Activated T-helper 1 cell treated with anti-CD3 and anti-CD28 coated beads, Interleukin-12 subunit alpha, Interleukin-12 subunit beta, Interleukin-2, Interleukin-4 antibody, amounts not matched to agents 30 ng/mL and 10 ng/mL and 1 ng/mL, durations not matched to agents 14 hours and 24 hours and 36 hours (primary cell): ENCODE results near the gene NFATC4. TPM values are rescaled to one million over a fixed set of nuclear protein-coding genes. Genes with fewer than 3 reads are reported as not detected.
A peak's percentile ranks its signal among the peaks of the same experiment; 100 is the strongest.

Experiments
- DNase-seq: peaks from one replicate; pipeline ENCODE4 v3.0.0; 2021; ENCODE audit warnings: low spot score
- H3K27ac Mint-ChIP-seq: one replicate; pipeline ENCODE4 v1.8.0; 2021; ENCODE audit warnings: mild to moderate bottlenecking, mixed read lengths
- H3K27me3 Mint-ChIP-seq: one replicate; pipeline ENCODE4 v1.8.0; 2022; ENCODE audit warnings: mild to moderate bottlenecking, moderate library complexity, mixed read lengths; ENCODE audit not compliant: insufficient read depth
- H3K36me3 Mint-ChIP-seq: one replicate; pipeline ENCODE4 v1.8.0; 2021; ENCODE audit warnings: low read depth, mixed read lengths
- H3K4me1 Mint-ChIP-seq: one replicate; pipeline ENCODE4 v1.8.0; 2021; ENCODE audit warnings: low read depth, mixed read lengths
- H3K4me3 Mint-ChIP-seq: one replicate; pipeline ENCODE4 v1.8.0; 2021; ENCODE audit warnings: mild to moderate bottlenecking, moderate library complexity, mixed read lengths
- H3K9me3 Mint-ChIP-seq: one replicate; pipeline ENCODE4 v1.8.0; 2021; ENCODE audit warnings: mixed read lengths
- intact Hi-C: fragments of 100-400 bp; cut with micrococcal nuclease; formaldehyde crosslinking; loops from one replicate; pipeline ENCODE4 v1.15.1; 2024
- total RNA-seq: library from RNA; stranded (reverse); gene quantifications from 2 replicates; pipeline ENCODE4 v1.2.3, GENCODE V29; 2022

Gene NFATC4
- total RNA-seq, 1 donor from 2014 or later = not detected

DNA sequence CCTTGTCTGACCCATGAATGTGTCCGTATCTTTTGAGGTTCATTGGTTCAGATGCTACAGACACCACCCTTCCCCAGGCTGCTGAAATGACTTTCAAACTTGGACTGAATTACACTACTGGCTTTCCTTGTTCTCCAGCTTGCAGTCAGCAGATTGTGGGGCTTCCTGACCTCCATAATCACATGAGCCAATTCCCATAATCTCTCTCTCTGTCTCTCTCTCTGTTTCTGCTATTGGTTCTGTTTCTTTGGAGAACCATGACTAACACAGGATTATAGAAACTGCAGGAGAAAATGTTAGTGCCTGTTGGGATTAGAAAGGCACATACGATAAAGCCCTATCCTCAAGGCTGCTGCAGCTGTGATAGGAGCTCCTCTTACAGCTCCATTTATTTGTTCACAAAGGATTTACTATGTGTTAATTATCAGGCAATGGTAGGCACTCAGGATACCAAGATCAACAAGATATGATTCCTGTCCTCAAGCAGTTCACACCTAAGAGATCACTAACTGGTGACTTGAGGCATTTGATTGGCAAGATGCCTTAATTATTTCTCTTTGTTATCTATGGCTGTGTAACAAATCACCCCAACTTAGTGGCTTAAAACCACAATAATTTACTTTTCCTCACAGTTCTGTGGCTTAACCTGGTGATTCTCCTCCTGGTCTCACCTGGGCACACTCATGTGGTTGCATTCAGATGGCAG, 20.6 kb downstream of the NFATC4 start:
- no peaks in the 10 kb centered on the region for H3K9me3 Mint-ChIP-seq
- intact Hi-C loops = no loop called here
- H3K36me3 Mint-ChIP-seq = no peaks in the 10 kb centered on the region
- H3K27me3 Mint-ChIP-seq = peaks cover 21% of the 10 kb centered on the region
- H3K27ac Mint-ChIP-seq = no peak overlapping the region
- H3K4me1 Mint-ChIP-seq = no peaks in the 10 kb centered on the region
- no peak overlapping the region for H3K4me3 Mint-ChIP-seq
- no peak for DNase-seq

DNA sequence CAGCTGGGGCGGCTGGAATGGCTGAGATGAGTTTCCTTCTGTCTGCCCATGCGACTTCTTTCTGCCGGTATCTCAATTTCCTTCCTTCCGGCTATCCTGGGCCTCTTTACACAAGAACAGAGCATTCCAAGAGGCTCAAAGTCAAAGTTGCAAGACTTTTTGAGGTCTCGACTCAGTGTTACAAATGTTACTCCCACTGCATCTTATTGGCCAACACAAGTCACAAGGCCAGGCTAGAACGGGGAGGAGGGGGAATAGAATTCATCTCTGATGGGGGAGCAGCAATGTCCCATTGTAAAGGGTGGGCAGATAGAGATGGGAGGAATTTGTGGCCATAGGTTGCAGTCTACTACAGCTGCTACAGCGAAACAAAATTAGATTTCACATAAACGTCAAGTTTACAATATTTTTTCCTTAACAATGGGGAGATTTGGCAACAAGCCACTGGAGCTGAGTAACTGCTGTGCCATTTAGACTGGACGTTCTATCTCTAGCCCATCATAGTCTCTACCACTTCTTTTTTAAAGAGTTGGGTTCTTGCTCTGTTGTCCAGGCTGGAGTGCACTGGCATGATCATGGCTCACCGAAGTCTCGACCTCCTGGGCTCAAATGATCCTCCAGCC, 21.4 kb downstream of the NFATC4 start:
- intact Hi-C loops = no loop called here
- Mint-ChIP-seq H3K27ac (no peak overlapping the region), H3K27me3 (peaks cover 22% of the 10 kb centered on the region), H3K36me3 (no peaks in the 10 kb centered on the region), H3K9me3 (no peaks in the 10 kb centered on the region), H3K4me1 (no peaks in the 10 kb centered on the region), H3K4me3 (no peak overlapping the region)
- DNase-seq = no peak

DNA sequence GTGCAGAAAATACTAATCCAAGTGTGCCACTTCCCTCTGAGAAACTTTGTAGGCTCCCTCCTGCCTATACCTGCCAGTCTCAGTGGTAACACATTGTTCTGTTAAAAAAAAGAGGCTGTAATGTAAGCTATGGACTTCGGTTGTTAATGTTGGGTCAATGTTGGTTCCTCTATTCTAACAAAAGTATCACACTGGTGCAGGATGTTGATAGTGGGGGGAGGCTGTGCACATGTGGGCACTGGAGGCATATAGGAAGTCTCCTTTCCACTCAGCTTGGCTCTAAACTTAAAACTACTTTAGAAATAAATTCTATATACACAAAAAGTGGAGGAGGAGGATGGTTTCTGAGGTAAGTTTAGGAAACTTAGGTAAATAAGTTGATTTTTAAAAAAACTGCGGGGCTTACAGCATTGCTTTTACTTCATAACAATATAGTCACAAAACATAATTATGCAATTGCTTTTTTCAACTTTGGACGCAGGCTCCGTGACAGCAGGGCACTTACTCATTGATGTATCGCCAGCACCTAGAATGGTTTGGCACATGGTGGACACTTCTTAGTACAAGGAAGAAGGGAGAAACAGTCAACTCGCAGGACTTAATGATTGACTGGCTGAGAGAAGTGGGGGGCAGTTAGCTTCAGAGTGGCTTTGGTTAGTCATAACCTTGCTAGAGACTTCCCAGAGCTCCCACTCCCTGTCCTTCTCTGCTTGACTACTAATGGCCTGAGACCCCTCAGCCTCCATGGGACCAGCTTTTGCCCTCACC, 22.9 kb downstream of the NFATC4 start:
- intact Hi-C loops = no loop called here

DNA sequence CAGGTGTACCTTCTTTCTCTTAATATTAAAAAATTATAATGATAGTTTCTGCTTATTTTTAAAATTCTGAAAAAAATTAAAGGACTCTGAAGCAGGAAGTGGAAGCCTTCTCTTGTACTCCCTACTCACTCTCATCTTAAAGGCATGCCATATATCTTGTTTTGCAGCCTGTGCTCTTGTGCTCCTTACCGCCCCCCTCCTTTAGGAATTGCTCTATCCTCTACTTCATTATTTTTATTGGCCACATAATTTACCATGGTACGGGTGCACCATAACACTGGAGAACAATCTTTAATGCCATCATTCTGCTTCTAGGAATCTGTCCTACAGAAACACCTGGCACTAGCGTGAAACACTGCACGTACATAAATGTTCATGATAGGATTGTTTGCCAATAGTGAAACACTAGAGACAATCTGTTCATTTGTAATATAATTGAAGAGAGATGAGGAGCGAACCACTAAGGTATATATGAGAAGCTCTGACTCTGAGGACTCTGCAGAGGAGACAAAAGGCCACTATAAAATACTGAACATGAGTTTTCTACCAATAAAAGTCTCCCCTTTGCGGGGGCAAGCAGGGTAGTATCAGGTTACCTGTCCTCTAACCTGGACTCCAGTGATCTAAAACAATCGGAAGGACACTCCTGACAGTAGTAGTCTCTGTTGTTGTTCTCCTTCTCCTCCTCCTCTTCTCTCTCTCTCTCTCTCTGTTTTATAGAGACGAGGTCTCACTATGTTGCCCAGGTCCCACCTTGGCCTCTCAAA, 24.5 kb downstream of the NFATC4 start:
- H3K9me3 Mint-ChIP-seq = no peaks in the 10 kb centered on the region
- intact Hi-C loops = no loop called here
- H3K36me3 Mint-ChIP-seq = no peaks in the 10 kb centered on the region
- H3K27ac Mint-ChIP-seq = no peak overlapping the region
- DNase-seq = no peak
- H3K4me1 Mint-ChIP-seq = no peaks in the 10 kb centered on the region
- H3K4me3 Mint-ChIP-seq = no peak overlapping the region
- H3K27me3 Mint-ChIP-seq = peaks cover 19% of the 10 kb centered on the region

More for the DNA sequence above, 22.9 kb downstream of the NFATC4 start:
- no peak overlapping the region for H3K27ac Mint-ChIP-seq
- no peaks in the 10 kb centered on the region for H3K4me1 Mint-ChIP-seq
- H3K27me3 Mint-ChIP-seq = peaks cover 16% of the 10 kb centered on the region
- no peak for DNase-seq
- no peak overlapping the region for H3K4me3 Mint-ChIP-seq
- H3K9me3 Mint-ChIP-seq = no peaks in the 10 kb centered on the region
- no peaks in the 10 kb centered on the region for H3K36me3 Mint-ChIP-seq

DNA sequence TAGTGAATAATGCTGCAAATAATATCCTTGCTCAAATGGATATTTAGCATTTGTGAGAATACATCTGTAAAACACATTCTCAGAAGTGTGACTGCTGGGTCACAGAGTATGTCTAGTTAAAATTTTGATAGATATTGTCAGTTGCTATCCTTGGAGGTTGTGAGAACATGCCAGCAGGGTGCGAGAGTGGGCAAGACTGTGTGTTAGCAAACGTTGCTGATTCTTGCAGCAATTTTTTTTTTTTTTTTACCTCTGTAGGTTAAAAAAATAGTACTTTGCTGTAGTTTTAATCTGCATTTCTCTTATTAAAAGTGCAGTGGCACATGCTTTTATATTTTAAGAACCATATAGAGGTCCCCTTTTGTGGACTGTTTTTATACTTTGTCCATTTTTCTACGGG, 26.3 kb downstream of the NFATC4 start:
- Mint-ChIP-seq H3K36me3 (no peaks in the 10 kb centered on the region), H3K27me3 (peaks cover 16% of the 10 kb centered on the region), H3K4me3 (no peak overlapping the region), H3K9me3 (no peaks in the 10 kb centered on the region), H3K4me1 (no peaks in the 10 kb centered on the region), H3K27ac (no peak overlapping the region)
- intact Hi-C loops = no loop called here
- DNase-seq = no peak

DNA sequence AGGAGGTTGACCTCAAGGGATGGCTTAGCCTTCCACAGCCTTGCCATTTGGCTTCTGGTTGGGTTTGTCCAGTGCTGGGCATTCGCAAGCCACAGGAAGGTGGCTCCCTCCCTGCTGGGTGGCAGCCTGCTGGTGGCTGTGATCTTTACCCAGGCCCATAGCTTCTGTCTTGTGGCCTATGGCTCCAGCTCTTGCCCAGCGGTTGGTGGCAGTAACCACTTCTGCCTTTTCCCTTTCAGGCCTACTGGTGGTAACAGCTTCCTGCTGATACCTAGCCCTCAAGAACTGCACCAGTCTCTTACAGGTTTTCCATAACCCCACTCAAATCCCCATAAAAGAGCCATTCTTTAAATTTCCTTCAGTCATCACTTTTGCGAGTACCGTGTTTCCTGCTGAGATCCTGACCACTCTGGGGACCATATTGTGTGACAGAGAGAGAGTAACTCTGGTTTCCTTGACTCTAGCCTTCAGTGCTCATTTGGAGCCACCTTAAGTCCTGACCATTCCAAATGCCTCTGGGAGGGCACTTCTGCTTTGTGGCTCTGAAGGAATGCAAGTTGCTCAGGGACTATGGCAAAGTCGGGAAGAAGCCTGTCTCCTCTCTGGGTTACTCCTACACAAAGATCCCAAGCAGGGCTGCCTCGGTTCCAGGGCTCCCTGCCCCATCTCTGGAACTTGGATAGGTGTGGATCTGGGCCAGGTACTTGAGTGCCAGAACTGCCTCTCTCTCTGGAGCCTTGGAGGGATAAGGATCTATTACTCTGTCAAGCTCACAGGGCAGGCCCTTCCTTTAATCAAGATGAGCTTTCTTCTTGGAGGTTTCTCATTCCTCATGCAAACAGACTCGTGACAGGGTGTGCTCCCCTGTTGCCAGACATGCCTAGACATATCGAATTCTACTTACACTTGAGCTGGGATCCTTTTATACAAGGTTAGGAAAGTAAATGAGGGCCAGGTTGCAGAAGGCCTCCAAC, 27.9 kb downstream of the NFATC4 start:
- peaks cover 20% of the 10 kb centered on the region for H3K27me3 Mint-ChIP-seq
- no peaks in the 10 kb centered on the region for H3K9me3 Mint-ChIP-seq
- H3K4me3 Mint-ChIP-seq = no peak overlapping the region
- no peak overlapping the region for H3K27ac Mint-ChIP-seq
- intact Hi-C loops = no loop called here
- DNase-seq = no peak
- no peaks in the 10 kb centered on the region for H3K36me3 Mint-ChIP-seq
- H3K4me1 Mint-ChIP-seq = no peaks in the 10 kb centered on the region

DNA sequence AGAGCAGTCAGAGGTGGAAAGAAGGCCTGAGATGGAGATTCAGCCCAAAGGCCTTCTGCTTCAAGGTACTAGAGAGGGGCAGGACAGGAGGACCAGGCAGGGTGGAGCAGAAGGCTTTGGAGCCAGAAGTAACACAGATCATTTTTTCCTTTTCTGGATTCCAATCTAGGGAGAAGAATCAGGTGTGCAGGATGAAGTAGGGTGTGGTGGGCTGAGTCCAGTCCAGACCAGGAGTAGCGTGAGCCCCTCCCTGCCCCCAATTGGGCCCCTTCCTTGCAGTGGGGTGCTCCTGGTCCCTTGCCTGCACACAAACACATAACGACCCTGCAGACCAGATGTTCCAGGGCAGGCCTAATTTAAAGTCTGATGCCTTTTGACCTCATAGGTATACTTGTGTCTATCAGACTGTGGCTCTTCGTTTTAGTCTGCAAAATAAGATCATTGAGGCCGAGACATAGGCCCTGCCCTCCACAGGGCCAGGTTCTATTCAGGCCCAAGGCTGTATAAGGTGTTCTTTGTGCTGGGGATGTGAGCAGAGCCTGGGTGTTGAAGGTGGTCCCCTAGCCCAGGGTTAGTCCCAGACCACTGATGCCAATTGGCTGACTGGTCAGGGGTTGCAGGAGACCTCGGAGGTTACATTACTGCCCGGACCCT, 29.8 kb downstream of the NFATC4 start:
- H3K27ac Mint-ChIP-seq = no peak overlapping the region
- DNase-seq = no peak
- H3K36me3 Mint-ChIP-seq = no peaks in the 10 kb centered on the region
- H3K27me3 Mint-ChIP-seq = peaks cover 18% of the 10 kb centered on the region
- intact Hi-C loops = loop anchor here (2.0 kb wide), 1 partner anchor 33 kb away; no protein-coding TSS in a partner anchor
- H3K4me1 Mint-ChIP-seq = no peaks in the 10 kb centered on the region
- H3K9me3 Mint-ChIP-seq = no peaks in the 10 kb centered on the region
- no peak overlapping the region for H3K4me3 Mint-ChIP-seq

DNA sequence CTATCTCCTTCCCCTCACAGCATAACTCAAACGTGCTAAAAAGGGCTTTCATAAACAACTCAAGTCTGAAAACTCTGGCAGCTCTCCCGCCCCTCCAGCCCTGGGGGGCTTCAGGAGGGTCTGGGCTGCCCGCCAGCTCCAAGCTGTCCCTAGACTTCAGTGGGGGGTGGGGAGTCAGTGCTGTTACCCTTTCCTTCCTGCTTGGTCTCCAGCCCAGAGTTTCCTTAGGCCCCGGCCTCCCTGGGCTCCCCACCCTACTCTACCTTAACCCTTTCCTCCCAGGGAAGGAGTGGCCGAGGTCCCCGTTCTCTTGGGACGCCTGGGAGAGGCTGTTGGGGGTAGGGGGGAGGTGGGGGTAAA, 30.3 kb downstream of the NFATC4 start:
- H3K27me3 Mint-ChIP-seq = peaks cover 23% of the 10 kb centered on the region
- no peaks in the 10 kb centered on the region for H3K4me1 Mint-ChIP-seq
- H3K27ac Mint-ChIP-seq = no peak overlapping the region
- no peaks in the 10 kb centered on the region for H3K36me3 Mint-ChIP-seq
- no peak overlapping the region for H3K4me3 Mint-ChIP-seq
- no peaks in the 10 kb centered on the region for H3K9me3 Mint-ChIP-seq
- DNase-seq = no peak
- intact Hi-C loops = loop anchor here (2.0 kb wide), 1 partner anchor 33 kb away; no protein-coding TSS in a partner anchor

DNA sequence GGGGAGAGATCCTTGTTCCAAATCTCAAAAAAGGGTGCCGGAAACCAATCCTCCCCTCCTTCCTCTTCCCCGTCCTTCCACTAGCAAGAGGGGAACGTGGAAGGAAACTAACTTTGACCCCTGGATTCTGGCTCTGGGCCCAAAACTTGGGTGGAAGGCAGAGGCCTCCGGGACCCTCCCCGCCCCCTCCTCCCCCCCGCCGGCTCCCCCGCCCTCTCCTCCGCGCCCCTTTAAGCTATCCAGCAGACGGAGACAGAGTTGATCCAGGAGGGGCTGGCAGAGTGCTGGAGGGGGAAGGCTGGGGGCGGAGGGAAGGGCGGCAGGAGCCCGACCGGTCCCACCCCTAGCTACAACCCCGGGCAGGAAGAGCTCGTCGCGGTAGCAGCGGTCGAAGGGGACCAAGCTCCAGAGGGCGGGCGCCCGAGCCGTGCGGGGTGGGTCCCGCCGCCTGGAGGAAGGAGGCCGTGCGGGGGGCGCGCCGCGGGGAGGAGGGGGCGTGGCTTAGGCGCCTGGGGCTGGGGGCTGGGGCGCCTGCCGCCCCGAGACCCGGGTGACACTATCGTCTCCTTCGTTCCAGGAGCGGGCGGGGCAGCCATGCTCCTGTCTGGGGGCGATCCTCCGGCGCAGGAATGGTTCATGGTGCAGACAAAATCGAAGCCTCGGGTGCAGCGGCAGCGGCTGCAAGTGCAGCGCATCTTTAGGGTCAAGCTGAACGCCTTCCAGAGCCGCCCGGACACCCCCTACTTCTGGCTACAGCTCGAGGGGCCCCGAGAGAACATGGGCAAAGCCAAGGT, 30.9 kb downstream of the NFATC4 start, which contains the start of gene NYNRIN:
Gene NYNRIN (plus strand): TSS at position 351 of the 794 bp plus-strand sequence. CDS start 244 bp downstream, at position 595.
- Mint-ChIP-seq H3K36me3 (no peaks in the 10 kb centered on the region), H3K4me3 (peak within 1 kb of the TSS; percentile 8), H3K27ac (no peak within 1 kb of the TSS), H3K9me3 (no peaks in the 10 kb centered on the region), H3K4me1 (no peaks in the 10 kb centered on the region), H3K27me3 (peaks cover 24% of the 10 kb centered on the region)
- DNase-seq = peak; percentile 5
- intact Hi-C loops = loop anchor here (2.0 kb wide), 1 partner anchor 32 kb away; no protein-coding TSS in a partner anchor

DNA sequence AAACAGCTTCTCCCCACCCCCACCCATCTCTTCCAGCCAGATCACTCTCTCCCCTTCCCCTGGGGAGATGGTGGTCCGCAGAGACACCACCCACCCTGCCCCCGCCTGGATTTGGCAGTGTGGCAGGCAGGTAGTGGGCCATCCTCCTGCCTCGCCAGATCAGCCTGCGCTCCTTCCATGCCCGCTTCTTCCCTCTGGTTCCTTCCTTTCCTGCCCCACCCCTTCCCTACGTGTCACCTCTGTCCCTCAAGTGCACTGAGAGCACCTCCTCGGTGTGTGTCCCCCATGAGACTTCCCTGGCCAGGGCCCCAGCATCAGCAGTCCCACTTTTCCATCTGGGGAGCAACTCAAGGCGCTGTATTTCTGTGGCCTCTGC, 31.5 kb downstream of the NFATC4 start:
- H3K27ac Mint-ChIP-seq = no peak overlapping the region
- H3K4me1 Mint-ChIP-seq = no peaks in the 10 kb centered on the region
- H3K36me3 Mint-ChIP-seq = no peaks in the 10 kb centered on the region
- no peak for DNase-seq
- H3K27me3 Mint-ChIP-seq = peaks cover 26% of the 10 kb centered on the region
- intact Hi-C loops = loop anchor here (2.0 kb wide), 1 partner anchor 31 kb away; no protein-coding TSS in a partner anchor
- H3K9me3 Mint-ChIP-seq = no peaks in the 10 kb centered on the region
- peak overlapping the region; percentile 8 for H3K4me3 Mint-ChIP-seq
